Retina (tissue), 1 donor: ENCODE data around the gene TIMM8A.
"Not testable (repeated sequence)": the region's sequence is repeated elsewhere in the genome, so short reads cannot be mapped to it uniquely, and the experiment has no call there.

ENCODE experiments used
- DNase-seq: peaks from one replicate; pipeline ENCODE4 v3.0.0-alpha.2; 2016

Gene TIMM8A

DNA sequence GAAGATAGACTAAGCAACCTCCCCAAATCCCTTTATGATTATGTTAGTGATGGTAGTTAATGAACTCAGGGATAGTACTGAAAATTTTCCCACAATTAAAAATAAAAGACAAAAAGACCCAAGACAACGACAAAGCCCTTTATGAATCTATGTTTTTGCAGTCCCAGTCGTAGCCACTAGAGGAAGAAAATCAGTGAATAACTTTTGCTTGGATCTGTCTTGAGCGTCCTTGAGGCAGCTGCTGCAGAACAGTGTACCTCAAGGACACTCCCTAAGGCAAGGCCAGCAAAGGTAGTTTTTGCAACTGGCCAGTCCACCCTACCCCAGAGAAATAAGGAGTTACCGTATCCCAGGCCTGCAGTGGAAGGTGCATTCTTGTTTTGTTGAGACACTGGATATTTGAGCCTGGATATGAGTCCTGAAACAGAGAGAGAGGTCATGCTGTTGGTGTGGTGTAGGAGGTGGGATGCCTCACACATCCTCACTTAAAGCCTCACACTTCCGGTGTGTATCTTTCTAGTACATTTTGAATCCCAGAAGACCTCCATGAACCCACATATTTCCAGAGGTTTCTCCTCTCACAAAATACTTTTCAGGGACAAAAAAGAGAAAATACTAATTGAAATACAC, 8.7 kb upstream of the TIMM8A start:
- no peak for DNase-seq

DNA sequence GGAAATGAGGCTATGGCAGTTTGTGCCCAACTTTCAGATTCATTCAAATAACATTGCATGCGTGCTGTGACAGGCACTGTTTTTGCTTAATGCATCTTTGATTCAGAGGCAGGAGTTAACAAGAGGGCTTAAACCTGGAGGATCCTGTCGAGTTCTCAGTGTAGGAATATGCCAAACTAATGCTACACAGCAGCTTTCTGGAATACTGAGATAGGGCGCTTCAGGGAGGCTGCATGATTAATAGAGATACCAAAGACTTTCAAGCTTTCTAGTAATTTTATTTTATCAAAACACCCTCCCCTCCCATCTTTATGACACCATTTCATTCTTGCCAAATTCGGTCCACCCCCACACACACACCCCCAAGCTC, 636 bp upstream of the TIMM8A start:
- no peak for DNase-seq

DNA sequence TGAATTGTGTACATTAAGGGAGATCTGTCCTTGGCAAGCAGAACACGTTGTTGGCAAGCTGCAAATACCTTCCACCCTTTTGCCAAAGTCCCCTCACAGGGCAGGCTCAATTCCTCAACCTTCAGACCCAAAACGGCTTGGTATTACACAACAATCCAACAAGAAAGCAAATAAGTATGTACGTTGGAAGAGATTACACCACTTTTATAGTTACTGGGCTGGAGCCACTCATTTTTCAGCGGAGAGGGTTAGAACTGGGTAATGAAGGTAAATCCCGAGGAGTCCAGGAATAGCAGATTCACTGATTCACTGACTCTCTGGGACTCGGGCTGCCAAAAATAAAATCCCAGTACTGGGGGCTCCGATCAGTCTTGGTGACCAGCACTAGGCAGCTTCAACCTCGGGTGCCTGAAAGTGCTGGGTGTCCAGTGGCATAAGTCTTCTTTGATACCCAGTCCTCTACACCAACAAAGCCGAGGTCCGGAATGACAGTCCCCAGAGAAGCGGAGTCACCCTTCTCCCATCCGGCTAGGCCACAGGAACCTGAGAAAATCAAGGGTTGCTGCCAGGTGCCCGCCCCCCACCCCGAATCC, 587 bp downstream of the TIMM8A start:
- DNase-seq: peak; percentile 1

DNA sequence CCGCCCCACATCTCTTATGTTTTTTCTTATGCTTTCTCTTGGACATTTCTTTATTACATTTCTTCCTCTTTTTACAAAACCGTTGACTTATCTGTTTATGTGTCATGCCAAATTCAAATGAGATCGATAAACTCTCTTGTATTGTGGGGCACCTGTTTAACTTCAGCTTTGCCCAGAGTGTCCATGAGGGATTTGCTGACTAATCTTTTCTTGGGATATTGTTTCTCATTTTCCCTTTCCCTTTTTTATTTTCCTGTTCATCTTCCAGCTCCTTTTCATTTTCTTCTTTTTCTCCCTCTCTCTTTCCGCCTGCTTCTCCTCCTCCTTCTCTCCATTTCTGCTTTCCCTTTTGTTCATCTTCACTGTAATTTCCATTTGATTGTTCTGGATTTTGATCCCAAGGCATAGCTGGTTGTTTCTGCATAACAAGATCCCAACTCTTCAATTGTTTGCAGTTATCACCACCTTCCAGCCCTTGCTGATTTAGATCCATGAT, 10.7 kb downstream of the TIMM8A start:
- no peak for DNase-seq

DNA sequence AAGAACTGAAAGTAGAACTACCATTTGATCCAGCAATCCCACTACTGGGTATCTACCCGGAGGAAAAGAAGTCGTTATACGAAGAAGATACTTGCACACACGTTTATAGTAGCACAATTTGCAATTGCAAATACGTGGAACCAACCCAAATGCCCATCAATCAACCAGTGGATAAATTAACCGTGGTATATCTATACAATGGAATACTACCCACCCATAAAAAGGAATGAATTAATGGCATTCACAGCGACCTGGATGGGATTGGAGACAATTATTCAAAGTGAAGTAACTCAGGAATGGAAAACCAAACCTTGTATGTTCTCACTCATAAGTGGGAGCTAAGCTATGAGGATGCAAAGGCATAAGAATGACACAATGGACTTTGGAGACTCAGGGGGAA, 14.2 kb downstream of the TIMM8A start:
- DNase-seq: not testable (repeated sequence)

DNA sequence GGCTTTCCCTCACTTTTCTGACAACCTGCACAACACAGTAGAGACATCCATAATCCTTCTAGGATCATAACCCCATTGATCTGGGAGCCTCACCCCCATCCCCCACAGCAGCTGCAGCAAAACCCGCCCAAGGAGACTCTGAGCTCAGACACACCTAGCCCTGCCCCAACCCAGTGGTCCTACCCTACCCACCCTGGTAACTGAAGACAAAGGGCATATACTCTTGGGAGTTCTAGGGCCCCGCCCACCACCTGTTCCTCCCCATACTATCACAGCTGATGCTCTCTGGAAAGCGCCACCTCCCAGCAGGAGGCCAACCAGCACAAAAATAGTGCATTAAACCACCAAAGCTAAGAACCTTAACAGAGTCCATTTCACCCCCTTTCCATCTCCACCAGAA, 21.9 kb downstream of the TIMM8A start:
- DNase-seq: not testable (repeated sequence)

DNA sequence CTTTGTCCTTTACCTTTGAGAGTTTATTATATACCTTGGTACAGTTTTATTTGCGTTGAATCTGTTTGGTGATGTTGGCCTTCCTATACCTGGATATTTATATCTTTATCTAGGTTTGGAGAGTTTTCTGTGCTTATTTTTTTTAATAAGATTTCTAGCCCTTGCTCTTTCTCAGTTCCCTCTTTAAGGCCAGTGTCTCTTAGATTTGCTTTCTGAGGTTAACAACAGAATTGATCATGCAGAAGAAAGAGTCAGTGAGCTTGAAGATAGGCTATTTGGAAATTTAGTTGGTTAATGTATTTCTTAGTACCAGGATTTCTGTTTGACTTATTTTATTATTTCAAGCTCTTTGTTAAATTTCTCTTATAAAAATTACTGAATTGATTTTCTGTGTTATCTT, 44.8 kb downstream of the TIMM8A start:
- DNase-seq: no peak
